Motor neuron (in vitro differentiated cells): Measurements from ENCODE around the gene NOS1AP. TPM values are rescaled to one million over a fixed set of nuclear protein-coding genes. Genes with fewer than 3 reads are reported as not detected.
A peak's percentile ranks its signal among the peaks of the same experiment; 100 is the strongest.

Experiments
- ATAC-seq, 8 experiments: fragments of 200-7000 bp; cut with Tn5 transposase; replicated peaks in 6 of 8; 2 replicates each; pipeline ENCODE4 v1.8.0; 2021; ENCODE audit warnings: mild to moderate bottlenecking in 8 of 8, moderate library complexity in 8 of 8
- H3K27ac ChIP-seq, 2 donors: fragments of 250-450 bp; sonication (Bioruptor Pico); 2 replicates each; pipeline ENCODE4 v1.9.0; 2021; ENCODE audit warnings: antibody characterized with exemption in 2 of 2, mild to moderate bottlenecking in 2 of 2, moderate library complexity in 1 of 2
- H3K4me1 ChIP-seq, 2 donors: fragments of 250-450 bp; sonication (Bioruptor Pico); replicated peaks in 1 of 2; 2 replicates each; pipeline ENCODE4 v1.6.1; 2021; ENCODE audit warnings: antibody characterized with exemption in 2 of 2, mild to moderate bottlenecking in 2 of 2, moderate library complexity in 1 of 2
- H3K4me3 ChIP-seq, 5 donors: fragments of 250-450 bp; sonication (Bioruptor Pico); 2 replicates each; pipeline ENCODE4 v1.9.0; 2021; ENCODE audit warnings: antibody characterized with exemption in 5 of 5, mild to moderate bottlenecking in 5 of 5, moderate library complexity in 4 of 5
- WGBS, 10 experiments: fragments of 450-650 bp; shearing (Covaris generic); methylation state at CpG; one replicate each; pipeline ENCODE4 v1.0.0; 2022; 5-methylcytosine and 5-hydroxymethylcytosine counted together
- in situ Hi-C, 9 experiments: fragments of 400-800 bp; cut with MboI; loops; one replicate each; pipeline ENCODE4 v1.15.0; 2021; ENCODE audit warnings: low sequenced_read_pairs in 9 of 9, low pct_unique_long_range_greater_than_20kb in 2 of 9; ENCODE audit not compliant: unreplicated experiment in 9 of 9
- total RNA-seq, 8 experiments: library from RNA; unstranded; fragments of 300-600 nt; gene quantifications; 2 replicates each; pipeline versions ENCODE4 v1.2.3 to v1.2.4, GENCODE V29; 2022

The NOS1AP gene
- total RNA-seq, 8 experiments from 2014 or later: 0.61 to 10.4 (median 6.5) TPM

- no peaks in the 10 kb centered on the region for H3K4me1 ChIP-seq
- H3K27ac ChIP-seq: no peak overlapping the region
- 0 to 100% (median 71%) methylated on average over 1 to 3 of the region's 3 CpGs; no CpG with 5 or more reads in 2 of the 10 experiments for WGBS, 10 experiments
- no peak overlapping the region for H3K4me3 ChIP-seq
- in situ Hi-C loops: no loop called here
- ATAC-seq: no peak
These were observed 294.3 kb downstream of the NOS1AP start for GRCh38 chr1:162363823-162364222.

DNA sequence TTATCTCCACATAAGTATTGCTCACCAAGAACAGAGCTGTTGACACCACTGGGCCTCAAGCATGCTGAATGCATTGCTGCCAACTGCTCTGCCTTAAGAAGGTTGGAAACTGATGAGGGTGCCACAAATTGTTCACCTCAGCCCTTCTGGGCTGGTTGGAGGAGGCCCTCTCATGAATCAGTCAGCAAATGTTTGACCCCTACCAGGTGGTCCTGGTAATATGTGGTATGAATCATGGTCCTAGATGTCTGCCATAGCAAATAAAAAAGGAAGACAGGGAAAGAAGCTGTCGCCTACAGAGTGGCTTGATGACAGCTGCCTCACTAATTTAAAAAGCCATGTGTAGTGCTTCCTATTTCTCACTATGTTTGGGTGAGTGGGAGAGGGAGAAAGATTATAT lies 295.0 kb downstream of the NOS1AP start:
- H3K4me3 ChIP-seq: no peak overlapping the region
- H3K4me1 ChIP-seq: no peaks in the 10 kb centered on the region
- no peak for ATAC-seq
- WGBS, 10 experiments: 83 to 100% (median 100%) methylated on average over 1 of the region's 1 CpG; no CpG with 5 or more reads in 6 of the 10 experiments
- in situ Hi-C loops: no loop called here
- no peak overlapping the region for H3K27ac ChIP-seq

DNA sequence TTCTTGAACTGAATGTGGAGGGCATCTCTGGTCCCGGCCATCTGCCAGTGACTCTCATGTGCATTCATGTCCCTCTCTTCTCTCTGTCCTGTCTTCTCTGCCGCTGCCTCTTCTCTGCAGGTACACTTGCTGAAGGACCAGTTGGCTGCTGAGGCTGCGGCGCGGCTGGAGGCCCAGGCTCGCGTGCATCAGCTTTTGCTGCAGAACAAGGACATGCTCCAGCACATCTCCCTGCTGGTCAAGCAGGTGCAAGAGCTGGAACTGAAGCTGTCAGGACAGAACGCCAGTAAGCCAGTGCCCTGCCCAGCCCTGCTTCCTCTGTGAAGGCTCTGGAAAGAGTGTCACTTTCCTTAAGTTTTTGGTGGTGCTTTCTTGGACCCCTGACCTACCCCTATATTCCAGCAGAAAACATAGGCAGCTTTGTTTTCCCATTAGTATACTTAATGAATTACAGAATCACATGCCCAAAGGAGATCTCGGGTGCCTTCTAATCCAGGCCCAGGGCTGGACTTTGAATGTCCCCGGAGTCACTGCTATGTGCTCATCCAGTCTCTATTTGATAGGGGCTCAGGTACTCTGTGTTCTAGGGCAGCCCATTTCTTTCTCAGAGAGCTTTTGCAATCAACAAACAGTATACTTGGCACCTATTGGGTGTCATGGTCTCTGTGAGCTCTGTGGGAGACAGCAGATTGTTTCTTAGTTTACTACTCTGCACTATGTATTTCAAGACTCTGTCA lies 296.0 kb downstream of the NOS1AP start:
- Histone ChIP-seq H3K4me3 (no peak overlapping the region), H3K27ac (no peak overlapping the region), H3K4me1 (no peaks in the 10 kb centered on the region)
- no peak for ATAC-seq
- WGBS, 10 experiments: 83 to 100% (median 92%) methylated on average over 1 to 8 of the region's 10 CpGs; no CpG with 5 or more reads in 3 of the 10 experiments
- in situ Hi-C loops: no loop called here

DNA sequence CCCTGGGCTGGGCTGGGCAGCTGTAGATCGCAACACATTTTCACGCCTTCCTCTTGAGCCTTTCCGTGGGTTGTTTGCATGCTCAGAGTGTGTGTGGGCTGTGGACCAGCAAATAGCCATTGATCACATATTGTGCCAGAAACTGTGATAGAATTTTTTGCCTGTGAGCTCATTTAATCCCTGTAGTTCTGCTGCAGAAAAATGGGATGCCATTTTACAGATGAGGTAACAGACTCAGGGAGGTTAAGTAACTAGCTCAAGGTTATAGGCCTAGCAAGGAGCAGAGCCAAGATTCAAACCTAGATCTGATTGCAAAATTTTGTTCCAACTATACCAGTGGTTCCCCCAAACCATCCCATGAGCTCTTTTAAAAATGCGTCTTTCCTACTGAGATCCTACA lies 296.7 kb downstream of the NOS1AP start:
- H3K4me1 ChIP-seq: no peaks in the 10 kb centered on the region
- no peak for ATAC-seq
- 0 to 70% (median 45%) methylated on average over 1 to 4 of the region's 4 CpGs; no CpG with 5 or more reads in 2 of the 10 experiments for WGBS, 10 experiments
- no peak overlapping the region for H3K27ac ChIP-seq
- H3K4me3 ChIP-seq: no peak overlapping the region
- in situ Hi-C loops: no loop called here

- Histone ChIP-seq H3K27ac (no peak overlapping the region), H3K4me1 (no peaks in the 10 kb centered on the region), H3K4me3 (no peak overlapping the region)
- in situ Hi-C loops: no loop called here
- peak in 1 of 8 experiments; percentile 64 for ATAC-seq
- 23 to 97% (median 87%) methylated on average over 2 to 7 of the region's 9 CpGs; no CpG with 5 or more reads in 3 of the 10 experiments for WGBS, 10 experiments
These were observed 297.2 kb downstream of the NOS1AP start for GRCh38 chr1:162366671-162367070.

- H3K4me3 ChIP-seq: no peak overlapping the region
- peak in 1 of 8 experiments; percentile 95 for ATAC-seq
- no peak overlapping the region for H3K27ac ChIP-seq
- 92 to 100% (median 96%) methylated on average over 2 to 29 of the region's 36 CpGs; no CpG with 5 or more reads in 6 of the 10 experiments for WGBS, 10 experiments
- H3K4me1 ChIP-seq: no peaks in the 10 kb centered on the region
- in situ Hi-C loops: no loop called here
These were observed 297.6 kb downstream of the NOS1AP start for GRCh38 chr1:162367073-162367472.

DNA sequence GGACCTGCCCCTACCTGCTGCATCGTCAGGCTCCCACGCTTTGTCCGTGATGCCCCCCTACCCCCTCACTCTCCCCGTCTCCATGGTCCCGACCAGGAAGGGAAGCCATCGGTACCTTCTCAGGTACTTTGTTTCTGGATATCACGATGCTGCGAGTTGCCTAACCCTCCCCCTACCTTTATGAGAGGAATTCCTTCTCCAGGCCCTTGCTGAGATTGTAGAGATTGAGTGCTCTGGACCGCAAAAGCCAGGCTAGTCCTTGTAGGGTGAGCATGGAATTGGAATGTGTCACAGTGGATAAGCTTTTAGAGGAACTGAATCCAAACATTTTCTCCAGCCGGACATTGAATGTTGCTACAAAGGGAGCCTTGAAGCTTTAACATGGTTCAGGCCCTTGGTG lies 298.3 kb downstream of the NOS1AP start:
- 60 to 100% (median 87%) methylated on average over 1 to 5 of the region's 10 CpGs; no CpG with 5 or more reads in 2 of the 10 experiments for WGBS, 10 experiments
- no peak for ATAC-seq
- no peaks in the 10 kb centered on the region for H3K4me1 ChIP-seq
- H3K27ac ChIP-seq: no peak overlapping the region
- H3K4me3 ChIP-seq: no peak overlapping the region
- in situ Hi-C loops: no loop called here

DNA sequence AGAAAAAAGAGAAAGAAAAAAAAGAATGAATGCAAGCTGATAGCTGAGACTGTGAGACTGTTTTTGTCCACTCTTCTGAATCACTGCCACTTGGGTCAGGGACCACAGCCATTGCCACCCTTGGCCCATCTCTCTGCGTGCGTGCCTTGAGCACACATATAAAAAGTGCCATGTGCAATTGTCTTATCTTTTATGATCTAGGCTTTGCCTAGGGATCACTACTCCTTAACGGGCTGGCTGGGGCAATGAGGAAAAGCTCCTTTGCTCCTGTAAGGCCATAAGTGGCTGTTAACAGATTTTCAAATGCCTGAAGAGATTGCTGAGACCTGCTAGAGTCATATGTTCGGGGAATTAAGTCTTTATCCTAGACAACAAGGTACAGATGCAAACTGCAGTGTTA lies 299.0 kb downstream of the NOS1AP start:
- 63 to 100% (median 82%) methylated on average over 1 to 4 of the region's 4 CpGs; no CpG with 5 or more reads in 3 of the 10 experiments for WGBS, 10 experiments
- Histone ChIP-seq H3K27ac (no peak overlapping the region), H3K4me1 (no peaks in the 10 kb centered on the region), H3K4me3 (no peak overlapping the region)
- no peak for ATAC-seq
- in situ Hi-C loops: no loop called here

- no peak for ATAC-seq
- Histone ChIP-seq H3K27ac (no peak overlapping the region), H3K4me3 (no peak overlapping the region), H3K4me1 (peaks cover under 1 to 7% of the 10 kb centered on the region in 2 donors)
- WGBS, 10 experiments: 17 to 100% (median 94%) methylated on average over 1 to 7 of the region's 7 CpGs; no CpG with 5 or more reads in 2 of the 10 experiments
- in situ Hi-C loops: no loop called here
These were observed 300.1 kb downstream of the NOS1AP start for GRCh38 chr1:162369571-162369970.

- 44 to 100% (median 92%) methylated on average over 1 of the region's 1 CpG; no CpG with 5 or more reads in 1 of the 10 experiments for WGBS, 10 experiments
- in situ Hi-C loops: no loop called here
- no peak for ATAC-seq
- H3K4me1 ChIP-seq: peaks cover 6 to 7% of the 10 kb centered on the region in 2 donors
- H3K4me3 ChIP-seq: no peak overlapping the region
- H3K27ac ChIP-seq: no peak overlapping the region
These were observed 300.7 kb downstream of the NOS1AP start for GRCh38 chr1:162370161-162370560.

DNA sequence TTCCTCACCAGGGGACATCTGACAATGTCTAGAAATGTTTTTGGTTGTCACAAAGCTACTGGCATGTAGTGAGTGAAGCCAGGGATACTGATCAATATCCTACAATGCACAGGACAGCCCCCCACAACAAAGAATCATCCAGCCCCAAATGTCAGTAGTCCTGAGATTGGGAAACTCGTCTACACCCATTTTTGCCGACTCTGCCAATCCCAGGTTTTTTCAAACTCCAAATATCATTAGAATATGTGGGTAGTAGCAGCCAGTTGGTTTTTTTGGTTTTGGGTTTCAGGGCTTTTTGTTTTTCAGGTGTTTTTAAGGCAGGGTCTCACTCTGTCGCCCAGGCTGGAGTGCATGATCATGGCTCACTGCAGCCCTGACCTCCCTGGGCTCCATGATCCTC lies 301.2 kb downstream of the NOS1AP start:
- 70 to 100% (median 100%) methylated on average over 1 to 3 of the region's 3 CpGs; no CpG with 5 or more reads in 3 of the 10 experiments for WGBS, 10 experiments
- Histone ChIP-seq H3K4me3 (no peak overlapping the region), H3K27ac (no peak overlapping the region), H3K4me1 (peaks cover 10 to 12% of the 10 kb centered on the region in 2 donors)
- no peak for ATAC-seq
- in situ Hi-C loops: no loop called here

- Histone ChIP-seq H3K4me1 (peaks cover 11 to 14% of the 10 kb centered on the region in 2 donors), H3K27ac (no peak overlapping the region), H3K4me3 (no peak overlapping the region)
- no peak for ATAC-seq
- in situ Hi-C loops: no loop called here
- 72 to 100% (median 93%) methylated on average over 1 to 6 of the region's 6 CpGs; no CpG with 5 or more reads in 4 of the 10 experiments for WGBS, 10 experiments
These were observed 302.1 kb downstream of the NOS1AP start for GRCh38 chr1:162371611-162372010.

- Histone ChIP-seq H3K4me3 (no peak overlapping the region), H3K27ac (no peak overlapping the region), H3K4me1 (peaks cover 11 to 14% of the 10 kb centered on the region in 2 donors)
- 0 to 100% (median 83%) methylated on average over 1 to 13 of the region's 13 CpGs; no CpG with 5 or more reads in 1 of the 10 experiments for WGBS, 10 experiments
- in situ Hi-C loops: no loop called here
- ATAC-seq: no peak
These were observed 302.9 kb downstream of the NOS1AP start for GRCh38 chr1:162372159-162373071.
